Measurements from ENCODE around the gene GABBR2.

The GABBR2 gene

GRCh38 chr9:98708933-98709911, at the start of gene GABBR2:
Gene GABBR2 (minus strand): TSS chr9:98708935. CDS start chr9:98708737, 198 bp downstream.
- no peak for DNase-seq (ENCODE audit: low read depth)

DNA sequence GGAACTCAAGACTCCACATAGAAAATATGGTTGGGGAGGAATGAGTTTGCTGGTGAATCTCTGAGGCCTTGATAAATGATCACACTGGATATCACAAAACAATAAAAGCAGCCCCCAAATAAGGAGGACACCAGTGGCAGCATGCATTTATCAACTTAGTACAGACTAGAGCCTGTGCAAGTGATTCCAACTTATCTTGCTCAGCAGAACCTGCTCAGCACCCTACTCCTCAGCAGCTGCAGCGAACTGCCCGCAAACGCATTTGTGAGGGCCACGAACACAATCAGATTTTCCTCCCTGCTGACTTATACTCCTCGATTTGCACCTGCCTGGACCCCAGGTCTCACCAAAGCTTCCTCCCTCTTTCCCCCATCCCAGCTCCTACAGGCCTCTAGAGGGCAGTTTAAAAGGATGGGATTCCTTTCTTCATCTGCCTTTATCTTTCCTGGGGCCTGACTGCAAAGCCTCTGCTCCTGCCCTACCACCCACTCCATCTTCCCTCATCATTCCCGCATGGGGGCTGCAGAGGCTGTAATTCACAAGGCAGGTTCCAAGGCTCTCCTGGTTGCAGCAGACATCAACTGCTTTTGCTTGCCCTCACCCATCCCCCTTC, 46.4 kb upstream of the GABBR2 start:
- DNase-seq (ENCODE audit: low read depth), result no peak

DNA sequence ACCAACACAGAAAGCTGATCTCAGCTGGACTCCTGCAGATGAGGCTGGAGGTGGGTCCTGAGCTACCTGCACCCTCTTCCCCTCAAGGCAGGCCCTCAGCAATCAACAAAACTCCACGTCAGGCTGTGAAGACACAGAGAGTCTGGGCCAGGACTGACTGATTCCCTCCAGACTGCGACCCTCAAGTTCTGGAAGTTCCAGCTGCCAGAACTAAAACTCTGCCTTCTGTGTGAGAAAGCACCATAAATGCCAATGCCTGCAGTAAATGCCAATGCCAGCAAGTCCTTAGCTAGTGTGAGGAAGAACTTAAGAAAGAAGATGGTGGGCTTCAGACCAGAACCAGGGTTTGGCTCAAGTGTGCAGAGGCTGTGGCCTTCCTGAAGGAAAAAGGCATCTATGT, 42.5 kb upstream of the GABBR2 start:
- no peak for DNase-seq (ENCODE audit: low read depth)

DNA sequence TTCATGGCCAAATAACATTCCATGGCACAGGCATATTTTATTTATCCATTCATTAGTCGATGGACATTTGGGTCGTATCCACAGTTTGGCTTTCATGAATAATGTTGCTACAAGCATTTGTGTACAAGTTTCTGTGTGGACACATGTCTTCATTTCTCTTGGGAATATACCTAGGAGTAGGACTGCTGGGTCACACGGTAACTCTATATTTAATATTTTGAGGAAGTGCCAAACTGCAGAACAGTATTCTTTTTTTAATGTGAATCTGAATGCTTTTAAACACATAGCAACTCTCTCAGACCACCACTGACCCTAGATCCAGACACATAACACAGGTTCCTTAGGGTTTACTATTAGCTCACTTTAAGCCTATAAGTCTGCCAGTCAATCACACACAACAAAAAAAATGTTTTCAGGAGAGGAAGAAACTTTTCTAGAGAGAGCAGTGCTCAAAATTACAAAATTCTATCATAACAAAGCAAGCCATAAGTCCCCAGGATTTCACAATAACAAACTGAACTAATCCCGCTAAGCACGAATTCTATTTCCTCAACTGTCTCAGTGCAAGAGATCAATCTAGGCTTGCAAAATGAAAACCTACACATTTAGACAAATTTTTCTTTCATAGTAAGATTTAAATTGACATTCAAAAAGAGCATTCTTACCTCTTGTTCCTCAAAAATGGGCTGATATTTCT, 41.8 kb upstream of the GABBR2 start:
- no peak for DNase-seq (ENCODE audit: low read depth)

GRCh38 chr9:98747476-98747875, 38.7 kb upstream of the GABBR2 start:
- DNase-seq (ENCODE audit: low read depth), result no peak

DNA sequence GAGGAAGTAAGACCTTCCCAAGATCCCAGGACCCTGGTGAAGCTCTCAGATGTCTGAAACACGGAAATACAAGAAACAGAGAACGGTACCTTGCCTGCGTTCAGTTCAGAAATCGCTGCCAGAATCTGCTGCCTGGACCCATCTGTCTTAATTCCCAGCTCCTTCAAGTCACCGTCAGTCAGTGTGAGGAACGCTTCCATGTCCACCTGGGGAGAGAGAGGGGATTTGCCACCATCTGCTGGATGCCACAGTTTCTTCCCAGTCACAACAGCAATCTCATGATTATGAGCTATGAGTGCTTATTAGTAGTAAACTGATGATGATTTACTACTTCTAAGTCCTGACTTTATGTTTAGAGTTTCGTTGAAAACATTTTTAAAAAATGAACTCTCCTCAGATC, 36.7 kb upstream of the GABBR2 start:
- DNase-seq (ENCODE audit: low read depth), result no peak

GRCh38 chr9:98743818-98744611, 35.3 kb upstream of the GABBR2 start:
- DNase-seq (ENCODE audit: low read depth), result no peak

GRCh38 chr9:98743329-98743728, 34.6 kb upstream of the GABBR2 start:
- DNase-seq (ENCODE audit: low read depth), result no peak

DNA sequence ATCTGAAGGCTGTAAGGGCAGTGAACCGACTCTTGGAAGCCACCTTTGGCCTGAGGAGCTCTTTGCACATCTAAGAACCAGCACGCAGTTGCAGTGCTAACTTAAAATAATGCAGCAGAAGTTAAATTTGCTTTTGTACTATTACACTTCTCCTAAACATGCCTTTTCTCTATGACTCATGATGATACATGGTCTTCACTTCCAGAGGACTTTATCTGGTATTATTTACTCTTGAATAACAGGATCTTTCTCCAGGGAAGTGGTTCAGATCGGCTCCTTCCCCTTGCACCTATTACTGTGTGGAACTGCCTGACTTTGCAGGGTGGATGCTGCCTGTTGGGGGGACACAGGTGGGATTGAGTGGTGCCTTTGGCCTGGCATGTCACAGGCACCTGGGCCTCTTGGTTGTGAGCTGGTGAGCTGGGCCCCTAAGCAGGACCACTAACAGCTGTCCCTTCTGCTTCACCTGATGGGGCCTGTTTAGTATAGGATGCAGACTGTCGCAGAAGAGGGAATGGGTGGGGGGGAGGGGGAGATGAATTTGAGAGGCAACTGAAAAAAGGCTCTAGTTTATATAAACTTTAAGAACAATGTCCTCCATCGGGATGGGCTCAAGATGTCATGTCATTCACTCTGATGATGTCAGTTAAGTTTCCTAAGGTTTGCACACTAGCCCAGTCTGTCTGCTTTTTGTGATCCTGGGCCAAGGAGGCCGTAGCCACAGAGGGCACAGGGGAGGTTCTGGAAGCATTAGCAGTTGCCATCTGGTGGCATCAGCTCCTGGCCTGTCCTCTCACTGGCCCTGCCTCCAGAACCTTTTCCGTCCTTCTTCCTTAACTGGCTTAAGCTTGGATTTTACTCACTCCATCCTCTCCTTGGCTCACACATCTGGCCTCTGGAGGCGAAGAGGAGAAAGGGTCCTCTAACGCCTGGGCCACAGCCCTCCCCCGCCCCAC, 33.9 kb upstream of the GABBR2 start:
- no peak for DNase-seq (ENCODE audit: low read depth)

GRCh38 chr9:98740226-98740881, 31.6 kb upstream of the GABBR2 start:
- DNase-seq (ENCODE audit: low read depth), result no peak

DNA sequence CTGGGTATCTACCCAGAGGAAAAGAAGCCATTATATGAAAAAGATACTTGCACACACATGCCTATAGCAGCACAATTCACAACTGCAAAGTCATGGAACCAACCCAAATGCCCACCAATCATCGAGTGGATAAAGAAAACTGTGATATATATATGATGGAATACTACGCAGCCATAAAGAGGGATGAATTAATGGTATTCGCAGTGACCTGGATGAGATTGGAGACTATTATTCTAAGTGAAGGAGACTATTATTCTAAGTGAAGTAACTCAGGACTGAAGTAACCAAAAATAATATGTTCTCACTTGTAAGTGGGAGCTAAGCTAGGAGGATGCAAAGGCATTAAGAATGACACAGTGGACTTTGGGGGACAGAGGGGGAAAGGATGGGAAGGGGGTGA, 30.0 kb upstream of the GABBR2 start:
- no peak for DNase-seq (ENCODE audit: low read depth)

GRCh38 chr9:98736226-98736625, 27.5 kb upstream of the GABBR2 start:
- no peak for DNase-seq (ENCODE audit: low read depth)

- DNase-seq (ENCODE audit: low read depth), result no peak
These were observed 24.1 kb upstream of the GABBR2 start for GRCh38 chr9:98732801-98733200.

- DNase-seq (ENCODE audit: low read depth), result no peak
These were observed 23.4 kb upstream of the GABBR2 start for GRCh38 chr9:98732091-98732490.

- DNase-seq (ENCODE audit: low read depth), result no peak
These were observed 22.1 kb upstream of the GABBR2 start for GRCh38 chr9:98730871-98731270.

- DNase-seq (ENCODE audit: low read depth), result no peak
These were observed 19.8 kb upstream of the GABBR2 start for GRCh38 chr9:98728500-98728899.

GRCh38 chr9:98727428-98727827, 18.7 kb upstream of the GABBR2 start:
- DNase-seq (ENCODE audit: low read depth), result no peak

GRCh38 chr9:98726735-98727134, 18.0 kb upstream of the GABBR2 start:
- DNase-seq (ENCODE audit: low read depth), result no peak

- DNase-seq (ENCODE audit: low read depth), result no peak
These were observed 16.2 kb upstream of the GABBR2 start for GRCh38 chr9:98724810-98725530.

GRCh38 chr9:98721643-98722042, 12.9 kb upstream of the GABBR2 start:
- DNase-seq (ENCODE audit: low read depth), result no peak
